Fibroblast of skin of abdomen (primary cell): ENCODE measurements around the gene ARHGAP5. TPM values are rescaled to one million over a fixed set of nuclear protein-coding genes. Genes with fewer than 3 reads are reported as not detected.

Source experiments
- DNase-seq: peaks from one replicate; pipeline ENCODE4 v3.0.0-alpha.2; 2013
- polyA plus RNA-seq, 2 experiments: library from polyadenylated mRNA; unstranded; fragments of 120-200 nt; gene quantifications; one replicate each; pipeline ENCODE4 v1.2.1, GENCODE V29; 2013; ENCODE audit not compliant: insufficient read length in 2 of 2

The ARHGAP5 gene
- polyA plus RNA-seq (2013, experiment 1 of 2; ENCODE audit: insufficient read length) = 48.4 TPM
- polyA plus RNA-seq (2013, experiment 2 of 2; ENCODE audit: insufficient read length) = 42.4 TPM

DNA sequence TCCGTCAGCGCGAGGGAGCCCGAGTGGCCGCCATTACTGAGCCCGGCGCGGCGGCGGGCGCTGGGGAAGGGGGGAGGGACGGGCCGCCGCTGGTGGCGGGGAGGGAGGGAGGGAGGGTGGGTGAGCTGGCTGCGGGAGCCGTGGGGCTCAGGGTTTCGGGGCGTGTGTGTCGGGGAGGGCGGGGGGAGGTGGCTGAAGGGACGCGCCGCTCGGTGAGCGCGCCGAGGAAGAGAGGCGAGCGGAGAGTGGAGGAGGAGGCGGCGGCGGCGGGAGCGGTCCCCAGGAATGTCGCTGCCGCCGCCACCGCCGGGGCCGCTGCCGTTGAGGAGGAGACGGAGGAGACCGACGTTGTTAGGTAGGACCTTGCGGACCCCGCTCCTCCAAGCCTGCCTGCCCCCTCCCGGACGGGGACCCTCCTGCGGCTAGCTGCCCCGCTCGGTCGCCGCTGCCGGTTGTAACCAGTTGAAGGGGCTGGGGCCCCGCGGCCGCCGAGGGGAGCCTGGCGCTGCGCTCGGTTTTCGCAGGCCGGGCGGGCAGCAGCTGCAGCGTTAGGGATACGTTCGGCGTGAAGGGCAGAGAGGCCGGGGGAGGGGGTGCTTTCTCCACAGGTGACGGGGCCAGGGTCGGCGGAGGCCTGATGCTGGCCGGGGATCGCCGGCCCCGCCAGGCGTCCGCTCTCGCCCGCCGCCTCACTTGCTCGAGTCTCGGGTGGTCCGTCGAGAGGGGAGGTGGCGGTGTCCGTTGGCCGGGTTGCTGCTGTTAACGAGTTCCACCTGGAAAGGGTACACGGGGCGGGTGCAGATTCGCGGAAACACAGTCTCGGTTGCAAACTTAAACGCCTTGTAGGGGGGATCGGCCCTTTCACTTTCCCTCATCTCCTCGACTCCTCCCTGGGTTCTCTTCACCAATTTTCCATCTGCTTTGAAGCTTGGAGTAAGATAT is at the start of gene ARHGAP5:
Gene ARHGAP5 (plus strand): TSS at position 224 of the 942 bp plus-strand sequence. CDS start 13,366 bp downstream, outside the sequence.
- DNase-seq = peak; percentile 21

DNA sequence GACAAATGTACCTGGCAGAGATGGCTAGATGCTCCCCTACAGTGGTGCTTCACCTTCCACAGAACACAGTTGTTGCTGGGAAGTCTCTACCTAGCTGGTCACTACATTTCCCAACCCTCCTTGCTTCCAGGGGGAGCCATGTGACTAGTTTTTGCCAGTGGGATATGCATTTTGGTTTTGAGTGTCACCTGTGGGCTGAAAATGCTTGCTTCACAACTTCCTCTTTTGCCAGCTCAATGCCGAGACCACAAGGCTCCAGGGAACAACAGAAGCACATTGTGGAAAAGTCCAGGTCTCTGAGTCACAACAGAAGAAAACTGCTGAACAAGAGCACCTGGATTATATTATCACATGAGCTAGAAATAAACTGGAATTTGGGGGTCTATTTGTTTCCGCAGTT is 48.5 kb upstream of the ARHGAP5 start:
- peak; percentile 52 for DNase-seq

- DNase-seq = no peak
These were observed 43.6 kb upstream of the ARHGAP5 start for GRCh38 chr14:32033543-32033942.

DNA sequence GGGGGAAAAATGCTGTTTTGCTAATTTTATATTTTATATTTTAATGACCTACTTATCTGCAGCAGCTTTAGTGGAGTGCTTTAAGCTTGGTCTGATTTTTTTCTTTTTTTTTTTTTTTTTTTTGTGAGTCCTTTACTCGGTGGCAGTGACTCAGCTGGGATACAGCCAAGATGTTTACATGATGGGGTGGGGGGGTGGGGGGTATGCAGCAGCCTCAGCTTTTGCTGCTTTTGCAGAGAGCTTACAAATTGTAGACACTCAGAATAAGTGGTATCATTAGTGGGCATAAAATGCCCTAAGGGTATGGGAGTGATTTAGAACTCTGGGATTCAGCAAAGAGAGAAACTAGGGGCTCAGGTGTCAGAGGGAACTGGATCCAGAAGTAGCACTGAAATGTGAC is 38.2 kb upstream of the ARHGAP5 start:
- DNase-seq = peak; percentile 18

- DNase-seq = no peak
These were observed 37.6 kb upstream of the ARHGAP5 start for GRCh38 chr14:32039401-32040030.

- DNase-seq = no peak
These were observed 33.5 kb upstream of the ARHGAP5 start for GRCh38 chr14:32043624-32044023.

DNA sequence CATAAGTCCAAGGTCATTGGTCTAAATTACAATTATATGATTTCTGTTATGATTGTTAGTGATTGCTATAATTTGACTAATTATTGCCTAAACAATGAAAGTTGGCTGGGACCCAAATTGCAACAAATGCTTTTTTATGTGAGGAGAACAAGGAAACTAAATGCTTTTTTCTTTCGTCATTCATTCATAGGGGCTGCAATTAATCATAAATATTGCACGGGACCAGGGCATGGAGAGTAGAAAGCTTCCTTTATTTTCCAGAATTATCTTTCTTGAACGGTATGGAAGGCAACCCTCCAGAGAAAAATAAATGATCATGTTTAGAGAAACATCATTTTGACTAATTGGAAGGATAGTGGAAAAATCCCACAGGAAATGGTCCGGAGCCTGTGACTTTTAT is 32.6 kb upstream of the ARHGAP5 start:
- DNase-seq = no peak

DNA sequence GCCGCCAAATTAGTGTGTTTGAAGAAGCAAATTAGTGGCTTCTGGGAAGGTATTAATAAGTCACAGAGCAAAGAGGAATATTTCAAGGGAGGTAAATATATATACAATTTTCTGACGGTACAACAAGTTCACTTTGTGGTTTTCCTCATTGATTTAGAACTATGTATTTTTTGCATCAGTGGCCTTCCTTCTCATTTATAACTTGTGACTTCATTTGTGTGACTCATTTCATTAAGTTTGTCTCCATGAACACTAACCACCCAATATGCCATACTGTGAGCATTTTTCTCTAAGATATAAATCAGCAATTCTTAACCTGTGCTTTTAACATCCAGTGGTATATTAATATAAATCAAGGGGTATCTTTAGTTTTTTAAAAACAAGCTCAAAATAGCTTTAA is 29.3 kb upstream of the ARHGAP5 start:
- DNase-seq = peak; percentile 24

DNA sequence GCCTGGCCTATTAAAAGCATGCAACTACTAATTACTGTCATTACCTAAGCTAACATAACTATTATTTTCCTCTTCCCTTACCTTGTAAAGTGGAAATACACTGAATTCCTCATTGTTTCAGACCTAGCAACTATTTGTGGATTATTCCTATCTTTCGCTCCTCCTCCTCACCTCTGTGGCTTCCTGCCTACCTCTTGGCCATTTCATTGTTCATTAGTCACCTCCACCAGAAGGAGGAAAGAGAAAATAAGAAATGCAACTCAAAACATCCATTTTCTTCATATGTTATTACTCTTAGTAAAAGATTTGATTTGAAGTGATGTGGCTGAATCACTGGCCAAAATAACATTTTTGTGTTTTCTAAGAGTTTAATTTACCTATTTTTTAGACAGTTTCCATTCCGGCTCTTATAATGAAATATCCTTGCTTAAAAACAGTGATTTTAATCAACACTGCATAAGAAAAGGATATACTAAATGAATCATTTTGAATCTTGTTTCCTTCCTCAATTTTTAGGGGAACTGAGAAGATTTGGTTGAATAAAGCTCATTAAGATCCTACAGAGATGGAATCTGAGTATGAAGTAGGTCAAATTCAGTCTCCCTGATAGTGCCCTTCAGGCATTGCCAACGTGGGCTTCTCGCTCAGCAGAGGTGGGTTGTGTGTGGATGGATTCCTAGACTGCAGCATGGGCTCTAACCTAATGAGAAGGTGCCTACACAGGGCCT is 27.6 kb upstream of the ARHGAP5 start:
- DNase-seq = no peak

GRCh38 chr14:32050878-32051277 is 26.2 kb upstream of the ARHGAP5 start:
- no peak for DNase-seq

DNA sequence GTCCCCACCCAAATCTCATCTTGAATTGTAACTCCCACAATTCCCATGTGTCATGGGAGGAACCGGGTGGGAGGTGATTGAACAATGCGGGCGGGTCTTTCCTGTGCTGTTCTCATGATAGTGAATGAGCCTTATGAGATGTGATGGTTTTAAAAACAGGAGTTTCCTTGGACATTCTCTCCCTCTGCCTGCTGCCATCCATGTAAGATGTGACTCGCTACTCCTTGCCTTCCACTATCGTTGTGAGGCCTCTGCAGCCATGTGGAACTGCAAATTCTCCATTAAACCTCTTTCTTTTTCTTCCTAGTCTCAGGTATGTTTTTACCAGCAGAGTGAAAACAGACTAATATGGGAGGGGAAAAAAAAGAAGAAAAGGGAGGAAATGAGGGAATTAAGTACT is 22.6 kb upstream of the ARHGAP5 start:
- DNase-seq = no peak

DNA sequence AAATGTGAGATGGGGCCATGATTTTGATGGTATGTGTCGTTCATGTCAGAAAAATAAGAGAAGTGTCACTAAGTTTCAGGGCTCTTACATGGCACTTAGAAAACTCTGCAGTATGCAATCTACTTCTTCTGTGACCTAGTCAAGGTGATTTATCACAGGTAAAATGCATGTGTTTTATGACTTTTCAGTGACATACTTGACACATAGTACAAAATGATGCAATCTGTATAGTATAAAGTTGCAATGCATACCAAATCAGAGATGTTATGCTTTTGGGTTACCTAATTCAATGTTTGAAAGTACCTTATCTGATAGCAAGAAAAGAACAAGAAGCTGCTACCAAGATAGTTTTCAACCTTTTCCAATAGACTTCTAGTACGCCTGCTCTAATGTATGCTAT is 21.9 kb upstream of the ARHGAP5 start:
- DNase-seq = no peak

- no peak for DNase-seq
These were observed 17.4 kb upstream of the ARHGAP5 start for GRCh38 chr14:32059702-32060101.

GRCh38 chr14:32064931-32065330 is 12.2 kb upstream of the ARHGAP5 start:
- DNase-seq = no peak

- no peak for DNase-seq
These were observed 8.4 kb upstream of the ARHGAP5 start for GRCh38 chr14:32068708-32069107.

- no peak for DNase-seq
These were observed 6.8 kb upstream of the ARHGAP5 start for GRCh38 chr14:32070282-32070681.

GRCh38 chr14:32072676-32073075 is 4.4 kb upstream of the ARHGAP5 start:
- DNase-seq = no peak

DNA sequence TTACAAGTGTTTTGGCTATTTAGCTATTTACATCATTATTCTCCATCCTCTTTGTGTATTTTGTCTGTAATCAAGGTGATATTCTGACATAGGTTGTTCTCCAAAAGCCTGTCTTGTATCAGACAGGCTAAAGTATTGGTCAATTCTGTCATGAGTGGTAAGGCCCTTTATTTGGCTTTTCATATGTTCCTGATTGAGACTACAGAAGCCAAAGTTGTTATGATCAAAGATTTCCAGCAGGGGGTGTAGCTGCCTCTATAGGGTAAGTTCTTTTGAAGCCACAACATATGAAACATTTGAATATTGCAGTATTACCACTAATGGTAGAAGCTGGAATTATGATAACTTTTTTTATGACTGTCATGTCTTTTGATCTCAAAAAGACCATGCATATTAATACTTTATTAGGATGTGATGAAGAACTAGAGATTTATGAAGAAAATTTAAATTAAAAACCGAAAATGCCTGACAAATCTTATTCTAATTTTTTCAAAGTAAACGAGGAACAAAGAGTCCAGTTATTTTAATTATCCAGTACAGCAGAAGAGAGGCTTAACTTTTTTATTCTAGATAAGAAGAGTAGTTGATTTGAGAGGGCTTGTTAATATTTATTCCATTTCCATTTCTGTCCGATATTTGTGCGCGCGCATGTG is 3.4 kb upstream of the ARHGAP5 start:
- peak; percentile 79 for DNase-seq

GRCh38 chr14:32074887-32075572 is 2.1 kb upstream of the ARHGAP5 start:
- DNase-seq = peak; percentile 13

GRCh38 chr14:32075672-32076277 is 1.3 kb upstream of the ARHGAP5 start:
- no peak for DNase-seq
